SU-DHL-6 (cell line): ENCODE results near the gene TTC4.

Experiments used
- H2AFZ ChIP-seq: fragments of 200-600 bp; sonication (generic); 2 replicates; pipeline ENCODE4 v1.6.1; 2014; ENCODE audit warnings: low read depth, mild to moderate bottlenecking, moderate library complexity, mixed read lengths, antibody characterized with exemption, low read length; ENCODE audit not compliant: severe bottlenecking
- H3F3A ChIP-seq: fragments of 200-600 bp; shearing (Covaris generic); 2 replicates; pipeline ENCODE4 v1.6.0; 2016; ENCODE audit warnings: antibody characterized with exemption, mild to moderate bottlenecking; ENCODE audit not compliant: insufficient read depth
- H3K27ac ChIP-seq: fragments of 200-600 bp; sonication (generic); 2 replicates; pipeline ENCODE4 v1.5.1; 2016; ENCODE audit warnings: low read depth, mild to moderate bottlenecking, low read length, moderate library complexity, mixed read lengths
- H3K27me3 ChIP-seq: fragments of 200-600 bp; sonication (generic), shearing (Covaris generic); 2 replicates; pipeline ENCODE4 v1.6.0; 2014; ENCODE audit warnings: mild to moderate bottlenecking, low read length
- H3K36me3 ChIP-seq: fragments of 200-600 bp; sonication (generic); 2 replicates; pipeline ENCODE4 v1.6.1; 2014; ENCODE audit warnings: mild to moderate bottlenecking, low read length, mixed read lengths
- H3K4me2 ChIP-seq: fragments of 300-600, 200-600 bp; shearing (Covaris generic), sonication (generic); 2 replicates; pipeline ENCODE4 v1.6.0; 2014; ENCODE audit warnings: low read length, low read depth, mild to moderate bottlenecking; ENCODE audit not compliant: poor library complexity, severe bottlenecking
- H3K4me3 ChIP-seq: fragments of 200-600 bp; sonication (generic); 2 replicates; pipeline ENCODE4 v1.5.1; 2014; ENCODE audit warnings: antibody characterized with exemption, low read length, mild to moderate bottlenecking, mixed read lengths; ENCODE audit not compliant: insufficient read depth, poor library complexity, severe bottlenecking
- H3K79me2 ChIP-seq: fragments of 200-600 bp; sonication (generic); 2 replicates; pipeline ENCODE4 v1.6.1; 2014; ENCODE audit warnings: mild to moderate bottlenecking, low read length, moderate library complexity; ENCODE audit not compliant: insufficient read depth
- H3K9ac ChIP-seq: fragments of 200-600 bp; sonication (generic); 2 replicates; pipeline ENCODE4 v1.7.0; 2014; ENCODE audit warnings: mild to moderate bottlenecking, low read length
- H3K9me2 ChIP-seq: fragments of 200-600 bp; sonication (generic); replicated peaks from 2 replicates; pipeline ENCODE4 v1.6.1; 2014; ENCODE audit warnings: low read length; ENCODE audit not compliant: insufficient read depth
- H3K9me3 ChIP-seq: fragments of 200-600 bp; sonication (generic); 2 replicates; pipeline ENCODE4 v1.6.1; 2014; ENCODE audit warnings: low read length, mixed read lengths; ENCODE audit not compliant: insufficient read depth
- H4K20me1 ChIP-seq: fragments of 200-600 bp; sonication (generic); 2 replicates; pipeline ENCODE4 v1.6.1; 2014; ENCODE audit warnings: low read depth, mild to moderate bottlenecking, antibody characterized with exemption, low read length, moderate library complexity, mixed read lengths
- CTCF ChIP-seq: fragments of 200-600 bp; sonication (generic); IDR thresholded peaks from one replicate; pipeline ENCODE4 v1.5.1; 2017; ENCODE audit warnings: antibody characterized with exemption, mild to moderate bottlenecking, low read length, moderate library complexity; ENCODE audit not compliant: insufficient read depth, poor library complexity, severe bottlenecking
- EZH2phosphoT487 ChIP-seq: fragments of 200-600 bp; sonication (generic), shearing (Covaris generic); conservative IDR thresholded peaks from 2 replicates; pipeline ENCODE4 v1.6.1; 2018; ENCODE audit warnings: mild to moderate bottlenecking, antibody characterized with exemption, low read length, moderate library complexity, mixed read lengths

Gene TTC4

GRCh38 chr1:54787604-54788003, 71.9 kb downstream of the TTC4 start:
- no peaks in the 10 kb centered on the region for H3K9me3 ChIP-seq
- H3K27me3 ChIP-seq: no peaks in the 10 kb centered on the region
- H3K9ac ChIP-seq: no peak overlapping the region

GRCh38 chr1:54788459-54788858, 72.8 kb downstream of the TTC4 start:
- no peak overlapping the region for H3K4me3 ChIP-seq
- no peaks in the 10 kb centered on the region for H3K27me3 ChIP-seq
- H4K20me1 ChIP-seq: no peaks in the 10 kb centered on the region
- no peaks in the 10 kb centered on the region for H3F3A ChIP-seq
- TF ChIP-seq CTCF (no peak), EZH2phosphoT487 (no peak)
- H2AFZ ChIP-seq: no peak overlapping the region
- H3K9me2 ChIP-seq: no peaks in the 10 kb centered on the region
- H3K4me2 ChIP-seq: no peak overlapping the region
- no peak overlapping the region for H3K27ac ChIP-seq
- no peaks in the 10 kb centered on the region for H3K9me3 ChIP-seq
- H3K79me2 ChIP-seq: no peaks in the 10 kb centered on the region
- no peak overlapping the region for H3K9ac ChIP-seq
- H3K36me3 ChIP-seq: no peaks in the 10 kb centered on the region

More at GRCh38 chr1:54787604-54788003, 71.9 kb downstream of the TTC4 start:
- no peak overlapping the region for H3K4me3 ChIP-seq
- H4K20me1 ChIP-seq: no peaks in the 10 kb centered on the region
- H3K36me3 ChIP-seq: no peaks in the 10 kb centered on the region
- no peak for TF ChIP-seq EZH2phosphoT487
- TF ChIP-seq CTCF: no peak
- no peak overlapping the region for H3K27ac ChIP-seq
- no peaks in the 10 kb centered on the region for H3F3A ChIP-seq
- no peak overlapping the region for H3K4me2 ChIP-seq
- no peaks in the 10 kb centered on the region for H3K79me2 ChIP-seq
- no peaks in the 10 kb centered on the region for H3K9me2 ChIP-seq
- no peak overlapping the region for H2AFZ ChIP-seq

- Histone ChIP-seq H3K27ac (no peak overlapping the region), H3K79me2 (no peaks in the 10 kb centered on the region), H3K9me2 (no peaks in the 10 kb centered on the region), H3K36me3 (no peaks in the 10 kb centered on the region), H3K4me2 (no peak overlapping the region), H3F3A (no peaks in the 10 kb centered on the region), H3K9ac (no peak overlapping the region), H3K4me3 (no peak overlapping the region), H3K27me3 (no peaks in the 10 kb centered on the region), H2AFZ (no peak overlapping the region), H3K9me3 (no peaks in the 10 kb centered on the region), H4K20me1 (no peaks in the 10 kb centered on the region)
- no peak for TF ChIP-seq EZH2phosphoT487
- TF ChIP-seq CTCF: peak; percentile 90
Observed at GRCh38 chr1:54791880-54792522, 76.3 kb downstream of the TTC4 start.
